ENCODE results near the gene MED7. TPM values are rescaled to one million over a fixed set of nuclear protein-coding genes. Genes with fewer than 3 reads are reported as not detected.

MED7 gene
- total RNA-seq, 2 experiments from 2014 or later, result 7.0 to 8.7 TPM

DNA sequence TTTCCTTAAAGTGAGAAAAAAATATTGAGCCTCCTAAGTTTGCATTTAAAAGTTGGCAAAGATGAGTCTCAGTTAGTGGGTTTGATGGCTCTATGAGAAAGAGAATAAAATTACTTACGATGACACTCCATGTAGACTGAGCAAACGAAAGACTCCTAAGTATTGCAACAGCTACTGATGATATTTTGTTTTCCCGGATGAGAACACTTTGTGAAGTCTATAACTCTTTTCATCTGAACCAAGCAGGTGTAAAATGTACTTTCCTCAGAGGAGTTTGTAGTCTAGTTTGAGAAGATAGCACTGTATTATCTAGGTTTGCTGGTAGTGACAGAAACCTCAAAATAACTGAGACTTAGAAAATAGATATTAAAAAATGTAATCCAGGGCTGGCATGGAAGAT lies 36.3 kb upstream of the MED7 start:
- Mint-ChIP-seq H3K27me3 (no peaks in the 10 kb centered on the region), H3K27ac (peak overlapping the region; percentile 96), H3K4me3 (peak overlapping the region; percentile 77), H3K36me3 (ENCODE audit: low read depth) (peaks cover 34% of the 10 kb centered on the region), H3K4me1 (ENCODE audit: low read depth) (peaks cover 61% of the 10 kb centered on the region), H3K9me3 (peaks cover 4% of the 10 kb centered on the region)
- H3K27ac ChIP-seq (ENCODE audit: low read depth in 1 of 2, low read length in 2 of 2), result peak overlapping the region; percentile 69 to 74
- H3K4me1 ChIP-seq (ENCODE audit: insufficient read depth, low read length), result peaks cover 43% of the 10 kb centered on the region
- peak in 1 of 14 experiments; percentile 47 for DNase-seq
- ATAC-seq (ENCODE audit: poor library complexity), result peak; percentile 35
- ChIA-PET CTCF (interaction anchor here (0.9 to 1.7 kb wide), 2 partner anchors 9 to 23 kb away, joined by 3 to 5 read pairs; no protein-coding TSS in a partner anchor), POLR2A (interaction anchor here (0.6 to 7.3 kb wide), 8 partner anchors 9 to 93 kb away, joined by 3 to 148 read pairs (median 6); partner anchors contain the start of gene MED7)
- no peaks in the 10 kb centered on the region for H3K9me3 ChIP-seq (ENCODE audit: control insufficient read depth in 1 of 2, insufficient read depth in 1 of 2, low read length in 2 of 2)
- H3K27me3 ChIP-seq (ENCODE audit: control insufficient read depth in 1 of 2, insufficient read depth in 2 of 2, low read length in 2 of 2), result no peaks in the 10 kb centered on the region
- peaks cover 9% of the 10 kb centered on the region for H3K36me3 ChIP-seq (ENCODE audit: insufficient read depth, low read length)
- intact Hi-C loops (cut with DNase I, micrococcal nuclease), result no loop called here
- peak overlapping the region; percentile 6 for H3K4me3 ChIP-seq (ENCODE audit: low read length)
- TF ChIP-seq CTCF (IDR thresholded peaks at IDR 0.05), result no peak

GRCh38 chr5:157177953-157178352 lies 35.3 kb upstream of the MED7 start:
- Mint-ChIP-seq H3K27ac (peak overlapping the region; percentile 96), H3K36me3 (ENCODE audit: low read depth) (peaks cover 24% of the 10 kb centered on the region), H3K27me3 (no peaks in the 10 kb centered on the region), H3K4me3 (peak overlapping the region; percentile 77), H3K9me3 (peaks cover 4% of the 10 kb centered on the region), H3K4me1 (ENCODE audit: low read depth) (peaks cover 59% of the 10 kb centered on the region)
- Histone ChIP-seq H3K4me3 (ENCODE audit: low read length) (no peak overlapping the region), H3K27ac (ENCODE audit: low read depth in 1 of 2, low read length in 2 of 2) (peak overlapping the region; percentile 31 to 74), H3K27me3 (ENCODE audit: control insufficient read depth in 1 of 2, insufficient read depth in 2 of 2, low read length in 2 of 2) (no peaks in the 10 kb centered on the region), H3K36me3 (ENCODE audit: insufficient read depth, low read length) (no peaks in the 10 kb centered on the region), H3K9me3 (ENCODE audit: control insufficient read depth in 1 of 2, insufficient read depth in 1 of 2, low read length in 2 of 2) (no peaks in the 10 kb centered on the region), H3K4me1 (ENCODE audit: insufficient read depth, low read length) (peaks cover 47% of the 10 kb centered on the region)
- ChIA-PET CTCF (no interaction called here), POLR2A (interaction anchor here (0.8 to 1.3 kb wide), 2 partner anchors 11 to 13 kb away, joined by 3 read pairs; no protein-coding TSS in a partner anchor)
- peak in 1 of 14 experiments; percentile 37 for DNase-seq
- ATAC-seq (ENCODE audit: poor library complexity), result no peak
- intact Hi-C loops (cut with DNase I, micrococcal nuclease), result no loop called here
- no peak for TF ChIP-seq CTCF (IDR thresholded peaks at IDR 0.05)

- Mint-ChIP-seq H3K4me3 (no peak overlapping the region), H3K36me3 (ENCODE audit: low read depth) (no peaks in the 10 kb centered on the region), H3K4me1 (ENCODE audit: low read depth) (peaks cover 80% of the 10 kb centered on the region), H3K27ac (peak overlapping the region; percentile 8), H3K27me3 (no peaks in the 10 kb centered on the region), H3K9me3 (peaks cover 4% of the 10 kb centered on the region)
- no peak for DNase-seq
- H3K4me3 ChIP-seq (ENCODE audit: low read length), result no peak overlapping the region
- ATAC-seq (ENCODE audit: poor library complexity), result no peak
- H3K9me3 ChIP-seq (ENCODE audit: control insufficient read depth in 1 of 2, insufficient read depth in 1 of 2, low read length in 2 of 2), result no peaks in the 10 kb centered on the region
- TF ChIP-seq CTCF (IDR thresholded peaks at IDR 0.05), result no peak
- no peak overlapping the region for H3K27ac ChIP-seq (ENCODE audit: low read depth in 1 of 2, low read length in 2 of 2)
- H3K4me1 ChIP-seq (ENCODE audit: insufficient read depth, low read length), result peaks cover 62% of the 10 kb centered on the region
- H3K36me3 ChIP-seq (ENCODE audit: insufficient read depth, low read length), result no peaks in the 10 kb centered on the region
- intact Hi-C loops (cut with DNase I, micrococcal nuclease), result no loop called here
- H3K27me3 ChIP-seq (ENCODE audit: control insufficient read depth in 1 of 2, insufficient read depth in 2 of 2, low read length in 2 of 2), result no peaks in the 10 kb centered on the region
- POLR2A ChIA-PET, result interaction anchor here (1.2 to 1.9 kb wide), 4 partner anchors 14 to 28 kb away, joined by 4 to 7 read pairs (median 6); no protein-coding TSS in a partner anchor
- CTCF ChIA-PET, result interaction anchor here (0.8 kb wide), 1 partner anchor 10 kb away, joined by 3 read pairs; no protein-coding TSS in a partner anchor
Observed at GRCh38 chr5:157175071-157175612, 32.5 kb upstream of the MED7 start.

Data from CD4-positive, alpha-beta T cell (primary cell).